DND-41 (cell line): ENCODE data around the gene IFITM10.

Experiments
- CTCF ChIP-seq: IDR thresholded peaks from 2 replicates; pipeline ENCODE4 v1.5.1; 2012; ENCODE audit warnings: borderline replicate concordance, low read length, moderate library complexity, mild to moderate bottlenecking; ENCODE audit not compliant: poor library complexity, severe bottlenecking; ENCODE audit errors: extremely low read depth
- EZH2 ChIP-seq: IDR thresholded peaks from 3 replicates; pipeline ENCODE4 v1.6.1; 2012; ENCODE audit warnings: borderline replicate concordance, low read depth, mild to moderate bottlenecking, moderate library complexity, low read length, inconsistent platforms; ENCODE audit not compliant: severe bottlenecking

- TF ChIP-seq EZH2, result no peak
- no peak for TF ChIP-seq CTCF
These were observed 23.0 kb upstream of the IFITM10 start for GRCh38 chr11:1773131-1773993.
